ENCODE data around the gene TRIM6. TPM values are rescaled to one million over a fixed set of nuclear protein-coding genes. Genes with fewer than 3 reads are reported as not detected.

The TRIM6 gene
- total RNA-seq, 1 experiment from 2014 or later, result 17.9 TPM

DNA sequence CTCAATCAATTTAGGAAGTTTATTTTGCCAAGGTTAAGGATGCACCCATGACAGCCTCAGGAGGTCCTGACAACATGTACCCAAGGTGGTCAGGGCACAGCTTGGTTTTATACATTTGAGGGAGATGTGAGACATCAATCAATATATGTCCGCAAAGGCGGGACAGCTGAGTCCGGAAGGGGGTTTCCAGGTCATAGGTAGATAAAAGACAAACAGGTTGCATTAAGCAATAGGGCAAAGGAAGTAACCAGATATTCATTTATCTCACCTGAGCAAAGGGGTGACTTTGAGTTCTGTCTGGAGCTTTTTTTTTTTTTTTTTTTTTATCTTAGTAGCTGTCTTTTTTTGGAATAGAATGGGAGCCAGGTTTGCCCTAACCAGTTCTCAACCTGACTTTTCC is 26.4 kb downstream of the TRIM6 start:
- no peak for DNase-seq
- Histone ChIP-seq H3T11ph (ENCODE audit: low read length) (no peak overlapping the region), H3K23ac (ENCODE audit: insufficient read length, low read depth, low read length) (no peak overlapping the region), H3K79me1 (ENCODE audit: insufficient read depth, low read depth, low read length, poor library complexity, severe bottlenecking) (no peaks in the 10 kb centered on the region), H2BK12ac (ENCODE audit: insufficient read length, low read depth, low read length) (no peak overlapping the region), H3K14ac (ENCODE audit: insufficient read depth, low read length) (no peak overlapping the region), H3K9ac (ENCODE audit: extremely low read depth, insufficient read length, low read length) (no peak overlapping the region), H4K8ac (replicated peaks; ENCODE audit: insufficient read length, low read depth, low read length) (no peak overlapping the region), H3K9me3 (ENCODE audit: control insufficient read depth, low read depth, low read length) (no peaks in the 10 kb centered on the region), H3K18ac (ENCODE audit: insufficient read length, low read depth, low read length) (no peak overlapping the region), H4K5ac (ENCODE audit: insufficient read length, low read depth, low read length) (no peak overlapping the region), H3K27ac (ENCODE audit: insufficient read length, low read depth, low read length) (no peak overlapping the region), H3K23me2 (ENCODE audit: insufficient read length, low read depth, low read length, poor library complexity, severe bottlenecking) (no peaks in the 10 kb centered on the region), H2AFZ (ENCODE audit: low read length) (no peak overlapping the region), H2AK5ac (ENCODE audit: insufficient read length, low read length) (no peak overlapping the region), H4K91ac (ENCODE audit: insufficient read length, low read depth, low read length) (no peak overlapping the region), H3K79me2 (ENCODE audit: insufficient read depth, low read length) (no peaks in the 10 kb centered on the region; the same call in 1 of the 2 replicates), H4K20me1 (ENCODE audit: control insufficient read depth, insufficient read depth, insufficient read length) (no peaks in the 10 kb centered on the region), H2BK20ac (ENCODE audit: low read depth, low read length, poor library complexity, severe bottlenecking) (no peak overlapping the region), H2BK120ac (ENCODE audit: low read depth, low read length, poor library complexity, severe bottlenecking) (no peak overlapping the region), H3K56ac (ENCODE audit: insufficient read length, low read depth, low read length) (no peak overlapping the region), H2BK15ac (ENCODE audit: low read depth, low read length) (no peak overlapping the region), H3K4me1 (ENCODE audit: insufficient read depth, low read length) (peaks cover 20% of the 10 kb centered on the region; the same call in 1 of the 2 replicates), H3K27me3 (ENCODE audit: insufficient read depth, low read length) (no peaks in the 10 kb centered on the region), H3K4ac (ENCODE audit: low read depth, low read length) (no peak overlapping the region), H3K4me2 (ENCODE audit: insufficient read depth, insufficient read length, low read length) (no peak overlapping the region), H2BK5ac (ENCODE audit: insufficient read length, low read length) (no peak overlapping the region)
- Mint-ChIP-seq H3K36me3 (ENCODE audit: insufficient read depth in 1 of 3, low read depth in 3 of 3) (no peaks in the 10 kb centered on the region), H3K4me1 (peaks cover 28 to 33% of the 10 kb centered on the region in 2 experiments), H3K9me3 (no peaks in the 10 kb centered on the region; a peak in 1 of 5 replicates), H3K4me3 (no peak overlapping the region), H3K27ac (no peak overlapping the region), H3K27me3 (ENCODE audit: low read depth) (0 out of 2 replicates have a peak, but pooled peaks cover 2% of the 10 kb centered on the region)
- WGBS (ENCODE audit: extremely low coverage, insufficient read length, low lambda C conversion rate), result no CpG with 5 or more reads among the region's 3 CpGs
- TF ChIP-seq, protein P1, sequence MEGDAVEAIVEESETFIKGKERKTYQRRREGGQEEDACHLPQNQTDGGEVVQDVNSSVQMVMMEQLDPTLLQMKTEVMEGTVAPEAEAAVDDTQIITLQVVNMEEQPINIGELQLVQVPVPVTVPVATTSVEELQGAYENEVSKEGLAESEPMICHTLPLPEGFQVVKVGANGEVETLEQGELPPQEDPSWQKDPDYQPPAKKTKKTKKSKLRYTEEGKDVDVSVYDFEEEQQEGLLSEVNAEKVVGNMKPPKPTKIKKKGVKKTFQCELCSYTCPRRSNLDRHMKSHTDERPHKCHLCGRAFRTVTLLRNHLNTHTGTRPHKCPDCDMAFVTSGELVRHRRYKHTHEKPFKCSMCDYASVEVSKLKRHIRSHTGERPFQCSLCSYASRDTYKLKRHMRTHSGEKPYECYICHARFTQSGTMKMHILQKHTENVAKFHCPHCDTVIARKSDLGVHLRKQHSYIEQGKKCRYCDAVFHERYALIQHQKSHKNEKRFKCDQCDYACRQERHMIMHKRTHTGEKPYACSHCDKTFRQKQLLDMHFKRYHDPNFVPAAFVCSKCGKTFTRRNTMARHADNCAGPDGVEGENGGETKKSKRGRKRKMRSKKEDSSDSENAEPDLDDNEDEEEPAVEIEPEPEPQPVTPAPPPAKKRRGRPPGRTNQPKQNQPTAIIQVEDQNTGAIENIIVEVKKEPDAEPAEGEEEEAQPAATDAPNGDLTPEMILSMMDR (conservative IDR thresholded peaks at IDR 0.05), result no peak

Measured in H9 (cell line).